HCT116 (cell line): Measurements from ENCODE around the gene FHIT. TPM values are rescaled to one million over a fixed set of nuclear protein-coding genes. Genes with fewer than 3 reads are reported as not detected.

Experiments used
- ATAC-seq: fragments of 200-7000 bp; cut with Tn5 transposase; 2 replicates; pipeline ENCODE4 v1.9.1; 2020; ENCODE audit warnings: mild to moderate bottlenecking, moderate library complexity
- BruUV-seq: library from RNA; stranded (reverse); fragments of 400-500 nt; replicated peaks from 2 replicates; lab custom pipeline; 2021; lab: Mats Ljungman, UMichigan
- CTCF ChIA-PET: fragments of 300-600 bp; sonication (Branson Sonifier 250); formaldehyde crosslinking; loops from one replicate; lab custom pipeline; 2021; ENCODE audit warnings: antibody characterized with exemption; lab: Charles Lee
- POLR2A ChIA-PET: fragments of 300-600, 350-600 bp; sonication (Branson Sonifier 250); formaldehyde crosslinking; loops from one replicate; lab custom pipeline; 2021; ENCODE audit warnings: antibody characterized with exemption; lab: Charles Lee
- RAD21 ChIA-PET, 2 experiments: fragments of 300-600 bp; sonication (Branson Sonifier 250); formaldehyde crosslinking; loops; one replicate each; lab custom pipeline; 2023; ENCODE audit warnings: low total read pairs in 2 of 2; ENCODE audit not compliant: uncharacterized antibody in 2 of 2, unreplicated experiment in 2 of 2, low non-redundant PET in 1 of 2; lab: Charles Lee
- DNase-seq: peaks from one replicate; pipeline ENCODE4 v3.0.0-alpha.2; 2010; ENCODE audit warnings: low read depth, low spot score
- H2AFZ ChIP-seq: fragments of 200-600 bp; shearing (Covaris generic), sonication (generic); 2 replicates; pipeline ENCODE4 v1.6.1; 2017; ENCODE audit warnings: low read depth, mixed run types, mixed read lengths, antibody characterized with exemption, low read length; ENCODE audit not compliant: poor library complexity, severe bottlenecking
- H3K27ac ChIP-seq: 2 replicates; pipeline ENCODE4 v1.5.1; 2012; ENCODE audit warnings: low read depth, low read length
- H3K27me3 ChIP-seq: fragments of 200-600 bp; sonication (generic); 2 replicates; pipeline ENCODE4 v1.6.1; 2016; ENCODE audit warnings: mixed run types, low read length, mixed read lengths; ENCODE audit not compliant: insufficient read depth
- H3K36me3 ChIP-seq, 2 experiments: fragments of 200-500 bp in 1 of 2; fragments of 200-600 bp in 1 of 2; sonication (Bioruptor generic) in 1 of 2; sonication (generic) in 1 of 2; 2 replicates each; pipeline versions ENCODE4 v1.5.1 to v1.6.1; 2014 to 2016; ENCODE audit warnings: low read length in 2 of 2, inconsistent platforms in 1 of 2, mixed read lengths in 1 of 2, mixed run types in 1 of 2; ENCODE audit not compliant: insufficient read depth in 2 of 2, control insufficient read depth in 1 of 2
- H3K4me1 ChIP-seq, 2 experiments: fragments of 200-600 bp in 1 of 2; sonication (generic) in 1 of 2; 2 replicates each; pipeline versions ENCODE4 v1.5.1 to v1.6.1; 2012 to 2017; ENCODE audit warnings: low read length in 2 of 2, inconsistent platforms in 1 of 2, mild to moderate bottlenecking in 1 of 2, mixed read lengths in 1 of 2, mixed run types in 1 of 2, moderate library complexity in 1 of 2; ENCODE audit not compliant: insufficient read depth in 2 of 2, control insufficient read depth in 1 of 2
- H3K4me2 ChIP-seq: fragments of 200-600 bp; sonication (generic); 2 replicates; pipeline ENCODE4 v1.6.1; 2017; ENCODE audit warnings: mixed run types, low read length, mixed read lengths
- H3K4me3 ChIP-seq, 2 experiments: fragments of 200-600 bp in 1 of 2; sonication (generic) in 1 of 2; replicated peaks in 1 of 2; 2 replicates each; pipeline ENCODE4 v1.5.1; 2011 to 2016; ENCODE audit warnings: low read length in 2 of 2, control low read depth in 1 of 2, low read depth in 1 of 2, mild to moderate bottlenecking in 1 of 2, mixed read lengths in 1 of 2, mixed run types in 1 of 2
- H3K79me2 ChIP-seq: fragments of 200-600 bp; sonication (generic); 2 replicates; pipeline ENCODE4 v1.6.1; 2017; ENCODE audit warnings: mild to moderate bottlenecking, mixed run types, low read length, moderate library complexity, mixed read lengths; ENCODE audit not compliant: insufficient read depth
- H3K9ac ChIP-seq: fragments of 200-600 bp; sonication (generic); 2 replicates; pipeline ENCODE4 v1.6.1; 2016; ENCODE audit warnings: low read length, mixed read lengths
- H3K9me2 ChIP-seq: fragments of 200-600 bp; sonication (generic), shearing (Covaris generic); 2 replicates; pipeline ENCODE4 v1.6.1; 2017; ENCODE audit warnings: mixed run types, mild to moderate bottlenecking, moderate library complexity; ENCODE audit not compliant: insufficient read depth
- H3K9me3 ChIP-seq, 2 experiments: fragments of 200-500 bp in 1 of 2; fragments of 200-600 bp in 1 of 2; sonication (Bioruptor generic) in 1 of 2; sonication (generic) in 1 of 2; 2 replicates each; pipeline ENCODE4 v1.6.1; 2014 to 2017; ENCODE audit warnings: low read length in 2 of 2, mixed read lengths in 2 of 2, inconsistent platforms in 1 of 2, low read depth in 1 of 2, mild to moderate bottlenecking in 1 of 2, mixed run types in 1 of 2, moderate library complexity in 1 of 2; ENCODE audit not compliant: control insufficient read depth in 1 of 2, insufficient read depth in 1 of 2
- H4K20me1 ChIP-seq: fragments of 200-600 bp; sonication (generic), shearing (Covaris generic); 2 replicates; pipeline ENCODE4 v1.6.1; 2017; ENCODE audit warnings: mixed run types, mild to moderate bottlenecking, moderate library complexity; ENCODE audit not compliant: insufficient read depth
- CBX3 ChIP-seq: IDR thresholded peaks from 2 replicates; pipeline ENCODE4 v1.6.1; 2012; ENCODE audit warnings: low read depth
- CEBPB ChIP-seq: IDR thresholded peaks from 2 replicates; pipeline ENCODE4 v1.6.1; 2012; ENCODE audit warnings: low read depth
- ELF1 ChIP-seq: IDR thresholded peaks from 2 replicates; pipeline ENCODE4 v1.6.1; 2012; ENCODE audit warnings: low read depth, borderline replicate concordance
- EZH2 ChIP-seq: fragments of 200-600 bp; sonication (generic); IDR thresholded peaks from 2 replicates; pipeline ENCODE4 v1.6.1; 2017; ENCODE audit warnings: antibody characterized with exemption, mixed run types
- EZH2phosphoT487 ChIP-seq: fragments of 200-600 bp; IDR thresholded peaks from 2 replicates; pipeline ENCODE4 v1.6.1; 2018; ENCODE audit warnings: antibody characterized with exemption, borderline replicate concordance
- FOSL1 ChIP-seq: IDR thresholded peaks from 2 replicates; pipeline ENCODE4 v1.6.1; 2012; ENCODE audit warnings: low read depth
- JUND ChIP-seq: IDR thresholded peaks from 2 replicates; pipeline ENCODE4 v1.6.1; 2012
- POLR2A ChIP-seq: IDR thresholded peaks from 2 replicates; pipeline ENCODE4 v1.7.0; 2011; ENCODE audit warnings: borderline replicate concordance; ENCODE audit not compliant: insufficient read depth, insufficient read length; ENCODE audit errors: extremely low read depth
- POLR2AphosphoS5 ChIP-seq: IDR thresholded peaks from 2 replicates; pipeline ENCODE4 v1.6.1; 2011; ENCODE audit warnings: mild to moderate bottlenecking, low read depth, low read length, moderate library complexity
- RAD21 ChIP-seq: IDR thresholded peaks from 2 replicates; pipeline ENCODE4 v1.6.1; 2012; ENCODE audit warnings: low read depth, mild to moderate bottlenecking
- SIN3A ChIP-seq: IDR thresholded peaks from 2 replicates; pipeline ENCODE4 v1.6.1; 2012; ENCODE audit warnings: low read depth
- SRF ChIP-seq: IDR thresholded peaks from 2 replicates; pipeline ENCODE4 v1.6.1; 2012; ENCODE audit warnings: low read depth
- TCF7L2 ChIP-seq: IDR thresholded peaks from 2 replicates; pipeline ENCODE4 v1.7.0; 2011; ENCODE audit warnings: borderline replicate concordance, inconsistent platforms; ENCODE audit not compliant: insufficient read depth, insufficient read length; ENCODE audit errors: extremely low read depth
- YY1 ChIP-seq: IDR thresholded peaks from 2 replicates; pipeline ENCODE4 v1.6.1; 2011; ENCODE audit warnings: low read length, low read depth, moderate library complexity, mild to moderate bottlenecking; ENCODE audit not compliant: insufficient replicate concordance; ENCODE audit errors: extremely low read depth
- ZNF274 ChIP-seq: fragments of 200-500 bp; sonication (Bioruptor generic); IDR thresholded peaks from 2 replicates; pipeline ENCODE4 v1.6.1; 2014; ENCODE audit warnings: mild to moderate bottlenecking, low read depth, low read length, inconsistent platforms
- intact Hi-C: fragments of 100-400 bp; cut with micrococcal nuclease; formaldehyde crosslinking; loops from 2 replicates; pipeline ENCODE4 v1.10.0; 2022
- total RNA-seq: library from RNA; stranded (reverse); gene quantifications from one replicate; pipeline ENCODE4 v1.2.1, GENCODE V29; 2021; ENCODE audit not compliant: unreplicated experiment
- TF ChIP-seq, protein P1 (sequence below): IDR thresholded peaks from 2 replicates; pipeline ENCODE4 v1.6.1; 2012
- TF ChIP-seq, protein P2 (sequence below): IDR thresholded peaks from 2 replicates; pipeline ENCODE4 v1.6.1; 2011; ENCODE audit warnings: mild to moderate bottlenecking, low read length, moderate library complexity; ENCODE audit not compliant: insufficient replicate concordance; ENCODE audit errors: extremely low read depth

FHIT gene
- total RNA-seq, 1 experiment from 2014 or later: 20.1 TPM

DNA sequence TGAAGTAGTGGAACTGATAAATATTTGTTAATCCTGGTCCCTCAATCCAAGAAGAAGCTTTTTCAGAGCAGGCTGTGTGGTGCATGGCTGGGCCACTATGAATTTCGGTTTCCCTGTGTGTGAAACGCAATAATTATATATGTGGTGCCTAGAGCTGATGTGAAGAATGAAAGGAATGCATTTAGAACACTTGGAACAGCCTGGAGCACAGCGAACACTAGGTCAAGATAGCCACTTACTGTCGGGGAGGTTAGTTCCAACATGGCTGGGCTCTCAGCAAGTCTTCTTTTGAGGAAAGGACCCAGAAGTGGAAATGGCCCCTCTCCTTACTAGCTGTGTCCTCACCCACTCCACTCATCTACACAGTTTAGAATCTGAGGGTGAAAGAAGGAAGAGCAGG is 245.7 kb downstream of the FHIT start:
- no peak for TF ChIP-seq FOSL1
- no peak for TF ChIP-seq SRF
- no peak for TF ChIP-seq RAD21
- no peak for TF ChIP-seq ELF1
- no peak for TF ChIP-seq CBX3
- no peak for TF ChIP-seq SIN3A
- TF ChIP-seq, protein P1, sequence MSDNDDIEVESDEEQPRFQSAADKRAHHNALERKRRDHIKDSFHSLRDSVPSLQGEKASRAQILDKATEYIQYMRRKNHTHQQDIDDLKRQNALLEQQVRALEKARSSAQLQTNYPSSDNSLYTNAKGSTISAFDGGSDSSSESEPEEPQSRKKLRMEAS: no peak
- TF ChIP-seq, protein P2, sequence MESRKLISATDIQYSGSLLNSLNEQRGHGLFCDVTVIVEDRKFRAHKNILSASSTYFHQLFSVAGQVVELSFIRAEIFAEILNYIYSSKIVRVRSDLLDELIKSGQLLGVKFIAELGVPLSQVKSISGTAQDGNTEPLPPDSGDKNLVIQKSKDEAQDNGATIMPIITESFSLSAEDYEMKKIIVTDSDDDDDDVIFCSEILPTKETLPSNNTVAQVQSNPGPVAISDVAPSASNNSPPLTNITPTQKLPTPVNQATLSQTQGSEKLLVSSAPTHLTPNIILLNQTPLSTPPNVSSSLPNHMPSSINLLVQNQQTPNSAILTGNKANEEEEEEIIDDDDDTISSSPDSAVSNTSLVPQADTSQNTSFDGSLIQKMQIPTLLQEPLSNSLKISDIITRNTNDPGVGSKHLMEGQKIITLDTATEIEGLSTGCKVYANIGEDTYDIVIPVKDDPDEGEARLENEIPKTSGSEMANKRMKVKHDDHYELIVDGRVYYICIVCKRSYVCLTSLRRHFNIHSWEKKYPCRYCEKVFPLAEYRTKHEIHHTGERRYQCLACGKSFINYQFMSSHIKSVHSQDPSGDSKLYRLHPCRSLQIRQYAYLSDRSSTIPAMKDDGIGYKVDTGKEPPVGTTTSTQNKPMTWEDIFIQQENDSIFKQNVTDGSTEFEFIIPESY: no peak
- no peak for TF ChIP-seq EZH2phosphoT487
- no peak for TF ChIP-seq EZH2
- TF ChIP-seq JUND: no peak
- TF ChIP-seq YY1: no peak
- TF ChIP-seq POLR2AphosphoS5: no peak
- TF ChIP-seq ZNF274: no peak
- no peak for TF ChIP-seq POLR2A
- no peak for TF ChIP-seq TCF7L2
- no peak for TF ChIP-seq CEBPB
- no peaks in the 10 kb centered on the region for H3K9me2 ChIP-seq
- no peak for DNase-seq

More for the DNA sequence above, 245.7 kb downstream of the FHIT start:
- no peaks in the 10 kb centered on the region for H3K9me3 ChIP-seq
- H3K36me3 ChIP-seq: no peaks in the 10 kb centered on the region
- intact Hi-C loops: no loop called here
- no peak overlapping the region for H3K9ac ChIP-seq
- no peak for ATAC-seq
- H2AFZ ChIP-seq: no peak overlapping the region
- H4K20me1 ChIP-seq: no peaks in the 10 kb centered on the region
- POLR2A ChIA-PET: no interaction called here
- H3K27me3 ChIP-seq: no peaks in the 10 kb centered on the region
- RAD21 ChIA-PET: no interaction called here
- CTCF ChIA-PET: no interaction called here
- H3K4me1 ChIP-seq: no peaks in the 10 kb centered on the region
- no peak overlapping the region for H3K27ac ChIP-seq
- no peak overlapping the region for H3K4me3 ChIP-seq
- no TSS peak for BruUV-seq
- H3K4me2 ChIP-seq: no peak overlapping the region
- H3K79me2 ChIP-seq: no peaks in the 10 kb centered on the region
